Ishikawa (cell line): ENCODE results near the gene BNIP5.

Source experiments
- EP300 ChIP-seq: IDR thresholded peaks from 2 replicates; pipeline ENCODE4 v1.6.1; 2012; ENCODE audit warnings: borderline replicate concordance
- FOXM1 ChIP-seq: IDR thresholded peaks from 2 replicates; pipeline ENCODE4 v1.6.1; 2012; ENCODE audit warnings: low read depth, borderline replicate concordance
- MAX ChIP-seq: IDR thresholded peaks from 2 replicates; pipeline ENCODE4 v1.6.1; 2012
- REST ChIP-seq: IDR thresholded peaks from 2 replicates; pipeline ENCODE4 v1.6.1; 2012; ENCODE audit warnings: low read depth, mild to moderate bottlenecking
- TAF1 ChIP-seq: IDR thresholded peaks from 2 replicates; pipeline ENCODE4 v1.6.1; 2012; ENCODE audit warnings: low read depth, mild to moderate bottlenecking
- TCF12 ChIP-seq: IDR thresholded peaks from 2 replicates; pipeline ENCODE4 v1.6.1; 2012; ENCODE audit warnings: low read depth
- YY1 ChIP-seq: IDR thresholded peaks from 2 replicates; pipeline ENCODE4 v1.6.1; 2012; ENCODE audit warnings: low read depth

- TF ChIP-seq FOXM1 (no peak), EP300 (no peak), YY1 (no peak), REST (no peak), TAF1 (no peak), TCF12 (no peak), MAX (no peak)
These were observed 63.6 kb downstream of the BNIP5 start for GRCh38 chr6:36273067-36273466.
